ENCODE data around the gene CLEC18A. TPM values are rescaled to one million over a fixed set of nuclear protein-coding genes. Genes with fewer than 3 reads are reported as not detected.
"Not testable (repeated sequence)": the region's sequence is repeated elsewhere in the genome, so short reads cannot be mapped to it uniquely, and the experiment has no call there.

The CLEC18A gene
- 1 to 10 TPM in 1 of 2 donors, under 1 TPM in 1; 0.09 to 1.8 TPM for total RNA-seq

DNA sequence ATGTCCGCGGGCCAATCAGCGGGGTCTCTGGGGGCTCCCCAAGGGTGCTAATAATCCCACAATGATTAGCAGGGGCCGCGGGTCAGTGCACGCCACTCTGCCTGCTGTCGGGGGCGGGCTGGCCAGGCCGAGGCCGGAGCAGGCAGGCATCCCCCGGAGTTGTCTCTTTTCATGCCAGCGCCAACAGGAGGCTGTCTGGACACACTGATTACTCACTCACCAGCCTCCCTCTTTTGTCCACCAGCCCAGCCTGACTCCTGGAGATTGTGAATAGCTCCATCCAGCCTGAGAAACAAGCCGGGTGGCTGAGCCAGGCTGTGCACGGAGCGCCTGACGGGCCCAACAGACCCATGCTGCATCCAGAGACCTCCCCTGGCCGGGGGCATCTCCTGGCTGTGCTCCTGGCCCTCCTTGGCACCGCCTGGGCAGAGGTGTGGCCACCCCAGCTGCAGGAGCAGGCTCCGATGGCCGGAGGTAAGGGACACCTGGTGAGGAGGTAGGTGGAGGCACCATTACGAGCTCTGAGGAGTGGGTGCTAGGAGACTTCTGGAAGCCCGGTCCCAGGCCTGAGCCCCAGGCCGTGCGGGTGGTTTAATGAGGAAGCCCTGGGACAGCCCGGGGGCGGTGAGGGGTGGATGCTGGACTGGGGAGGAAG lies at the start of gene CLEC18A:
Gene CLEC18A (plus strand): TSS at position 318 of the 655 bp plus-strand sequence. CDS start 33 bp downstream, at position 351.
- not testable (repeated sequence) for H3K9me3 Mint-ChIP-seq; DNase-seq (ENCODE audit: low spot score in 2 of 2); H3K27ac Mint-ChIP-seq; H3K36me3 Mint-ChIP-seq
- ATAC-seq = peak in 1 of 2 donors; percentile 30

DNA sequence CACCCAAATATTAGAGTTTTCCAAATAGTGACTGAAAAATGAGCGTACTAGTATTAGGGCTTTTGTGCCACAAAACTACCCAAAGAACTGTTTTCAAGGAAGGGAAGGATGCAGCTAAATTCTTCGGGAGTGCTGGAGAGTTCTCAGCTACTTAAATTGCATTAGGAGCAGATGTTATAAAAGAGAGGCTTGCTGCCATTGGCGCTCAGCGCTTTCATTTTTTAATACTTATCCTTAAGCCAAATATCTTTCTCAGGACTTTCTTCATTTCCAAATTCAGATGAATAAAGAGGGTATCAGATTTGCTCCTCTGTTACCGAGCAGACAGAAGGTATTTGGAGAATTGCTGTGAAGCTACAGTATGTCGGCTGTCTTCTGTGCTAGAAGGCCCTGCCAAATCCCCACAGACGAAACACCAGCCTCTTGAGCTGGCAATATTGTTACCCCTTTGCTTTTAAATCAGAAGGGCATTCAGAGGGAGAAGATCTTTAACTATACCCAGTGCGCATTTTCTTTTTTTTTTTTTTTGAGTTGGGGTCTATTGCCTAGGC lies 47.2 kb upstream of the CLEC18A start:
- ATAC-seq = no peak
- no peak for DNase-seq (ENCODE audit: low spot score in 2 of 2)
- Mint-ChIP-seq H3K9me3 (no peaks in the 10 kb centered on the region), H3K27ac (no peak overlapping the region), H3K36me3 (no peaks in the 10 kb centered on the region)

DNA sequence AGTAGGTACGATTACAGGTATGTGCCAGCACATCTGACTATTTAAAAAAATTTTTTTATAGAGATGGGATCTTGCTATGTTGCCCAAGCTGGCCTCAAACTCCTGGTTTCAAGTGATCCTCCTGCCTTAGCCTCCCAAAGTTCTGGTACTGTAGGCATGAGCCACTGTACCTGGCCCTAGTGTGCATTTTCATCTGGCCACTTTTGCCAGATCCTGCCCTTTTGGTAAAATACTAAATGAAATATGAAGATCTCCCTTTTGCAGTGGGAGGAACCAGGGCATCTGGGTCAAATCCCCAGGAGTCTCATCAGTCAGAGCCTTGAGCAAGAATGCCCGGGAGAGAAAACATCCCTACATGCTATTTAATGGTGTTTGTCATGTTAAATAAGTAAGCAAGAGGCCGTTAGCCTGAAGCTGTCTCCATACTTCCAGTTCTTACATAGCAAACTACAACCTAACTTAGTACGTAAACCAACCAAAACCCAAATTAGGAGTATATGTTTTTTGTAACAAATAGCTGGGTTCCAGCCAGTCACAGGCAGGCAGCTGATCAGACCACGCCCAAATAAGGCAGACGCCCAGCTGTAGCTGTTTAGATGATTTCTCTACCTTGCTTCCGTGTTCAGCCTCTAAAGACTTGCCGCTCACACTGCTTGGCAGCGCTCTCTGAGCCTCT lies 46.5 kb upstream of the CLEC18A start:
- H3K27ac Mint-ChIP-seq = peak overlapping the region in 1 of 2 donors; percentile 60
- ATAC-seq = no peak
- no peaks in the 10 kb centered on the region for H3K9me3 Mint-ChIP-seq
- H3K36me3 Mint-ChIP-seq = no peaks in the 10 kb centered on the region
- no peak for DNase-seq (ENCODE audit: low spot score in 2 of 2)

DNA sequence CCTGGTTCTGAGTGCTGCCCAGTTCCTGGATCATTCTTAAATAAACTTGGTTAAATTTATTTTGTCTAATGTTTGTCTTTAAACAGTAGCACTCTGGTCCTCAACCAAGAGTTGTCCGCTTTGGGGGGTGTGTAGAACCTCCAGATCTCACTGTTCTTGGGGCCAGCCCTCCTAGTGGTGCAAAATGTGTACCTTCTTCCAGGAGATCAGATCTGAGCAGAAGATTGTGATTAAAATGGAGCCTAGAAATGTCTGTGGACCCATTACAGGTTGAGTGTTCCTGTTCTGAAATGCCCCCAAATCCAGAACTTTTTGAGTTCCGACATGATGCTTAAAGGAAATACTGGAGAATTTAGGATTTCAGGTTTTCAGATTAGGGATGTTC lies 46.0 kb upstream of the CLEC18A start:
- Mint-ChIP-seq H3K36me3 (no peaks in the 10 kb centered on the region), H3K9me3 (no peaks in the 10 kb centered on the region), H3K27ac (peak overlapping the region in 1 of 2 donors; percentile 60)
- DNase-seq (ENCODE audit: low spot score in 2 of 2) (no peak), ATAC-seq (no peak)

DNA sequence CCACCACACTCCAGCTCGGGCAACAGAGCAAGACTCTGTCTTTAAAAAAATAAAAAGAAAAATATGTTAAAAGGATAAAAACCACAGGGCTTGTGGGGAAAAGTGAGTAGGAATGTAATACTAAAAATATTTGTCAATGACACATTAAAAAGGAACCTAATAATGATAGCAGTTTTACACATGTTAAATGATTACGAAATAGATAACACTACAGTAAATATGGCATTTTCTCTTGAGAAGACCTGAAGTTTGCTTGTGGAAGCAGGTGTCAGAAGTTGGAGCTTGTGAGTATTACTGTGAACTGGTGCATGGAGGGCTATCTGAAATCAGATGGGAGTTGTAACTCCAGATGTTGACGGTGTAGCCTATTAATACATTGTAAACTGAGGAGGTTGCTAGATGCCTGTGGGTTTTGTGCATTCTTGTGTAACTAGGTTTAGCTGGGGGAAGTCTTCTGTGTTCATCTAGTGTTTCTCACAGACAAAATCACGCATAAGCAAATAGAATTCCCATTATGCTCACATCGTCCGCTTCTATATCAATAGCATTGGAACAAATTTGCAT lies 44.2 kb upstream of the CLEC18A start:
- no peaks in the 10 kb centered on the region for H3K36me3 Mint-ChIP-seq
- ATAC-seq (no peak), DNase-seq (ENCODE audit: low spot score in 2 of 2) (no peak)
- no peak overlapping the region for H3K27ac Mint-ChIP-seq
- H3K9me3 Mint-ChIP-seq = no peaks in the 10 kb centered on the region

DNA sequence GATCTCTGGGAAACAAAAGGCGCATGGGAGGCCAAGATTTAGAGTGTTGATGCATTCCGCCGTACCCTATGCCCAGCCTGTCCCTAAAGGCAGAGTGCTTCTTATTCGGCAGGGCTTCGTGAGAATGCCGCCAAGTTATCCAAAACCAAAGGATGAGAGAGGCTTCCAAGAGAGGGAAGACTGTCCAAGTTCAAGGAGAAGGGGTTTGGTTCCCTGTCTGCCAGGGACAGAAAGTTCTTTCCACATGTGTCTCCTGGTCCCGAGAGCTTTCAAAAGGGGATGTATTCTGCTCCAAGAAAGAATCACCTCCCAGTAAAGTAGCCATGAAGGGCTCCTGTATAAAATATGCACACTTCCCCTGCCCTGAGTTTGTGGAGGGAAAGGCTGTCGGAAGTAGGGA lies 42.1 kb upstream of the CLEC18A start:
- H3K36me3 Mint-ChIP-seq = no peaks in the 10 kb centered on the region
- no peak overlapping the region for H3K27ac Mint-ChIP-seq
- no peaks in the 10 kb centered on the region for H3K9me3 Mint-ChIP-seq
- ATAC-seq (no peak), DNase-seq (ENCODE audit: low spot score in 2 of 2) (no peak)

DNA sequence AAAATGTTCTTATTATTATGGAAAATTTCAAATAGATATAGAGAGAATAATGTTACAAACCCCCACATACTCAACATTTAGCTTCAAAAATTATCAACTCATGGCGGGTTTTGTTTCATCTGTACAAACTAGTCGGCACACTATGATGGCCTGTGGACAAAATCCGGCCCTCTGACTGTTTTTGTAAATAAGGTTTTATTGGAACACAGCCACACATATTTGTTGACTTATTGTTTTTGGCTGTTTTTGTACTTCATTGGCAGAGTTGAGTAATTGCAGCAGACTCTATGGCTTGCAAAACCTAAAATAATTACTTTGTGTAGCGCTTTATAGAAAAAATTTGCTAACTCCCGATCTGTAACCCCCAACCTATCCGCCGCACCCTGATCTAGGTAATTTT lies 41.4 kb upstream of the CLEC18A start:
- no peaks in the 10 kb centered on the region for H3K36me3 Mint-ChIP-seq
- no peak for DNase-seq (ENCODE audit: low spot score in 2 of 2)
- H3K9me3 Mint-ChIP-seq = no peaks in the 10 kb centered on the region
- no peak for ATAC-seq
- H3K27ac Mint-ChIP-seq = no peak overlapping the region

DNA sequence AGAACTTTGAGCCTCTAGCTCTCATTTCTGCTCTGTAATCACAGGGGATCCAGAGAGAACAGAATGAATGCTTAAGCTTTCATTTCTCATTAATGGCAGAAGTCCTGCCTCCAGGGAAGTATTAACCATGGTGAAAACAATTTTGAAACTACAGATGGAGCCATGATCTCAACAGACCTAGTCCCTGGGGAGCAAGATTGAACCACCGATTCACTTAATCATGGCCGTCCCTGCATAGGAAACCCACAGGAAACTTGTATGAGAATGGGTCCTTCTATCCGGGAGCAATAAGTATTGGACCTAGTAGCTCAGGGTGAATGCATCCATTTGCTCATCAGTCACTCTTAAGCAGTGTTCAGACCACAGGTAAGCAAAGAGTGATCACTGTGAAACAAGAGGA lies 40.2 kb upstream of the CLEC18A start:
- Mint-ChIP-seq H3K9me3 (no peaks in the 10 kb centered on the region), H3K27ac (peak overlapping the region in 1 of 2 donors; percentile 3), H3K36me3 (no peaks in the 10 kb centered on the region)
- ATAC-seq (no peak), DNase-seq (ENCODE audit: low spot score in 2 of 2) (no peak)

DNA sequence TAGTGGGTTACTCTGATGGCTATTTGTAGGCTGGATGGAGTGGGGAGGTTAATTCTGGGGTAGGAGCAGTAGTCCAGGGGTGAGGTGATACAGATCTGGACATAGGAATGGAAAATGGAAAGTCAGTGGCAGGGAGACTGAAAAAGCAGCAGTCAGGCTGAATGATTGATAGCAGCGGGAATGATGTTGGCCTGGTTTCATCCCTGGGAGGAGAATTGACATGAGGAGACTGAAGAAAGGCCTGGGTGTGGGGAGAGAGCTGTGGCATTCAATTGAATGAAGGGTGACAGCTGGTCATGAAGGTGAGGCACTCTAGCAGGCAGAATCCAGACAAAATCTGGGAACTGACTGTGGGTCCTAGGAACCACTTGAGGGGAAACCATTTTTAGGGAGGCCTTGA lies 34.7 kb upstream of the CLEC18A start:
- Mint-ChIP-seq H3K36me3 (no peaks in the 10 kb centered on the region), H3K27ac (peak overlapping the region in 1 of 2 donors; percentile 15), H3K9me3 (no peaks in the 10 kb centered on the region)
- ATAC-seq (no peak), DNase-seq (ENCODE audit: low spot score in 2 of 2) (no peak)

DNA sequence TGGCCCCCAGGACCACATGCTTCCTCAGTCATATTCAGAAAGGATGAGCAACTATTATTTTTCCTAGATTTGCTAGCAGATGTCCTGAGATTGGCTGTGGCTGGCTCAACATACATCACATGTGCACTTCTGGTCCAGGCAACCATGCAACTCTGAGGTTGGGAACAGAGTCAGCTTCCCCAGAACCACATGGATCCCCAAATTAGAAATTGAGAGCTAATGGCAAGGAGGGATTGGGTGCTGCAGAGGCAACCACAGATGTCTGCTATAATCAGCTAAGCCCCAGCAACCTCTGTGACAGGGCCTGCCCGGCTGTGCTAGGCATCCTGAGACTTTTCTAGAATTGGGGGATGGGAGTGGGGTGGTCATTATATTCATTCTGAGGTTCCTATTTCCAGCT lies 33.8 kb upstream of the CLEC18A start:
- DNase-seq (ENCODE audit: low spot score in 2 of 2) = no peak
- Mint-ChIP-seq H3K9me3 (no peaks in the 10 kb centered on the region), H3K36me3 (no peaks in the 10 kb centered on the region), H3K27ac (no peak overlapping the region)
- no peak for ATAC-seq

DNA sequence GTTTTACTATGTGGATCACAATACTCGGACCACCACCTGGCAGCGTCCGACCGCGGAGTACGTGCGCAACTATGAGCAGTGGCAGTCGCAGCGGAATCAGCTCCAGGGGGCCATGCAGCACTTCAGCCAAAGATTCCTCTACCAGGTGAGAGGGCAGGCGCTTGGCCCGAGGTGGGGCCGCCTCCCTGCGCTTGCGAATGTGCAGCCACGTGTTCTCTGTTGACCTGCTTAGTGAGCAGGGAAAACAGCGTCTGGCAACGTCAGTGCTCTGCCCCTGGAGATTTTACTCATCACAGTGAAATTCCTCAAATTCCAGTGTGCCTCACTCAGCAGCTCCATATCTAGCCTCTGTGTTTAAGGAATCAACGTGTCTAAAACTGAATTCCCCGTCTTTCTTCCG lies 33.4 kb upstream of the CLEC18A start:
- Mint-ChIP-seq H3K27ac (peak overlapping the region in 1 of 2 donors; percentile 3), H3K36me3 (no peaks in the 10 kb centered on the region), H3K9me3 (no peaks in the 10 kb centered on the region)
- DNase-seq (ENCODE audit: low spot score in 2 of 2) (no peak), ATAC-seq (no peak)

DNA sequence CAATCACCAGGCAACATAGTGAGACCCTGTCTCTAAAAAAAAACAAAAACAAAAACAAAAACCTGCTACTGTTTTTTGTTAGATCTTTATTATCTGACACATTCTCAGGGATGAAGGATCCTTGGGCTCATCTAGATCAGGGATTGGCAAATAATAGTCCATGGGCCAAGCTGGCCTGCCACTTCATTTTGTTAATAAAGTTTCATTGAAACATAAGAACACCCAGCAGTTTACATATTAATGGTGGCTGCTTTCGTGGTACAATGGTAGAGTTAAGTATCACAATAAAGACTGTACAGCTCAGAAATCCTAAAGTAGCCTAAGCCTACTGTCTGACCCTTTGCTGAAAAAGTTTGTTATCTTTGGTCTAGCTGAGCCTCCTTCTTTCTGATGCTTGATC lies 32.9 kb upstream of the CLEC18A start:
- DNase-seq (ENCODE audit: low spot score in 2 of 2) (no peak), ATAC-seq (no peak)
- Mint-ChIP-seq H3K36me3 (no peaks in the 10 kb centered on the region), H3K9me3 (no peaks in the 10 kb centered on the region), H3K27ac (peak overlapping the region in 1 of 2 donors; percentile 3)

DNA sequence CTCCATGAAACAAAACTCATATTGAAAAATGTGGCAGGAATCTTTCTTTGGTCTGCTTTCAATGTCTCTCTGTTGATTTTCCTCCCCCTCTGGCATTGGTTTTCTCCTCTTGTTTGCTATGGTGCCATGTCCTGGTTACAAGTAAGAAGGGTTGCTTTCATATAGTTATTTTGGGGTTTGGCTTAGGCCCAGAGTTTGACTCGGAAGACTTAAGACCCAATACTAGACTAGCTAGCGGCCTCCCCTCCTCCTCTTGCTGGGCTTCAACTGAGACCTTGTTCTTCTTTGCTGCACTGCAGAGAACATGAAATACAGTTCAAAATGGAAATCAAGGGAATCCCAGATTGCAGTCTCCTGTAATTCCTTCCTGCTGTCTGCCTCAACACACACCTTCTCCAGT lies 30.0 kb upstream of the CLEC18A start:
- no peak for ATAC-seq
- no peak overlapping the region for H3K27ac Mint-ChIP-seq
- no peaks in the 10 kb centered on the region for H3K9me3 Mint-ChIP-seq

DNA sequence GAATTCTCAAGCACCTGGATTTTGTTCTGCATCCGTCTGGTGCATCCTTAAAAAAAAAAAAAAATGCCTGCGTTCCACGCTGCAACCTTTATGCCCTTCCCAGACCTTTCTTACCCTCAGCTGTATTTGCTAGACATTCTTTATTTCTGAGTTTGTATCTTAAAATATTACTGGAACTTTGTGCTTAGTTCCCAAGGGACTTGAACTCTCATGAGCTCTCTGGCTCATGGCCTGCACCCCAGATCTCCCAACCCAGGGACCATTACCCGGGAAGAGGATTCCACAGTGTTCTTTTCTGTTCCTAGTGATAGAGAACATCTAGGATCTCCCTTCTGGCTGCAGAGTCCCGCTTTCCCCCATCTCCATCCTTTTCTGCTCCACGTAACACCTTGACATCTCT lies 28.9 kb upstream of the CLEC18A start:
- no peaks in the 10 kb centered on the region for H3K36me3 Mint-ChIP-seq

More for the DNA sequence above, 30.0 kb upstream of the CLEC18A start:
- no peaks in the 10 kb centered on the region for H3K36me3 Mint-ChIP-seq
- DNase-seq (ENCODE audit: low spot score in 2 of 2) = no peak

DNA sequence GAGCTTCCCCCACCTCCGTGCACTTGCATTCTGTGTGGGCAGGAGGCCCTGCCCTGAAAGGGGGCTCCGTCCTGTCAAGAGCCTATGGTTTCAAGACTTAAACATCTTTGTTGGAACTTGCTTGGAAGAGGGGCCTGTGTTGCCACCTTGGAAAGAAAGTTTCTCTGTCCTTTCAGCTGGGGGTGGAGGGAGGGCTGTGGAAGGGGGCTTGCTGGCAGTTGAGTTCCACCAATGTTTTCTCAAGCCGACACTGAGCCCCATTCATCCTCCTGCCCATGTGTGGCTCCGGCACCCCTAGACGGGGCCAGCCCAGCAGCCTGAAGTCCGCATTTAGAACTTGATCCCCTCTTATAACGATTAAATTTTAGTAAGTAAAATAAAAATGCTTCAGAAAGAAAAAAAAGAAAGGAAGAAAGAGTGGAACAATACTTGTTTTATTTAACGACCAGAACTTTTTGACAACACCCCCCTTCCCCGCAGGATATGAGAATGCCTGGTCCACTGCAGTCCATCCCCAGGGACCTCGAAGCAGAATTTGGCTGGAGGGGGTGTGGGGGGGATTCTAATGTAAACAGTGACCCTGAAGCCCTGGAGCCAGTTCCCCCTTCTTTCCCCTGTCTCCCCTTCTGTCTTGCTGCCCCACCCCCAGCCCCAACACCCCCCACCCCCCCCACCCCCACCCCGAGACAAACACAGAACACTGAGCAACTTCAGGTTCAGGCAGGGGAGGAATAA lies 26.9 kb upstream of the CLEC18A start:
- DNase-seq (ENCODE audit: low spot score in 2 of 2) = no peak
- Mint-ChIP-seq H3K9me3 (no peaks in the 10 kb centered on the region), H3K36me3 (no peaks in the 10 kb centered on the region), H3K27ac (no peak overlapping the region)
- no peak for ATAC-seq

More for the DNA sequence above, 28.9 kb upstream of the CLEC18A start:
- H3K27ac Mint-ChIP-seq = peak overlapping the region in 1 of 2 donors; percentile 19
- no peaks in the 10 kb centered on the region for H3K9me3 Mint-ChIP-seq
- DNase-seq (ENCODE audit: low spot score in 2 of 2) (no peak), ATAC-seq (no peak)

DNA sequence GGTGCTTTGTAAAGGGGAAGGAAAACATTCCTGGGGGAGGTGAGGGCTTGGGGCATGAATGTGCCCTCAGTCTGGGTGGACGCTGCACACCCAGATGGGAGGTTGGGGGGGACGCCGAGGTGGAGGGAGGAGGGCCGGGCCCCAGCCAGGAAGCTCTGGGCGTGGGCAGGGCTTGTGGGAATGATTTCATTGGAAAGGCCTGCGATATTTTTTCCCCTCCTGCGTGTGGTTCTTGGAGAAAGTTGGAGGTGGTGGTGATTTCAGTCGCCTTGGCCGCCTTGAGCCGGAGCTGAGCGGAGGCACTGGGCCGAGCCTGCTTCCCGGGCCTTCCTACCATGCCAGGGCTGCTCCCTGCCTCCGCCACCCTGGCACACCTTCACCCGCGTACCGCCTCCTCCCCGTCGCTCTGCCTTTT lies 26.4 kb upstream of the CLEC18A start:
- Mint-ChIP-seq H3K9me3 (no peaks in the 10 kb centered on the region), H3K36me3 (no peaks in the 10 kb centered on the region), H3K27ac (peak overlapping the region in 1 of 2 donors; percentile 46)
- ATAC-seq (no peak), DNase-seq (ENCODE audit: low spot score in 2 of 2) (no peak)

DNA sequence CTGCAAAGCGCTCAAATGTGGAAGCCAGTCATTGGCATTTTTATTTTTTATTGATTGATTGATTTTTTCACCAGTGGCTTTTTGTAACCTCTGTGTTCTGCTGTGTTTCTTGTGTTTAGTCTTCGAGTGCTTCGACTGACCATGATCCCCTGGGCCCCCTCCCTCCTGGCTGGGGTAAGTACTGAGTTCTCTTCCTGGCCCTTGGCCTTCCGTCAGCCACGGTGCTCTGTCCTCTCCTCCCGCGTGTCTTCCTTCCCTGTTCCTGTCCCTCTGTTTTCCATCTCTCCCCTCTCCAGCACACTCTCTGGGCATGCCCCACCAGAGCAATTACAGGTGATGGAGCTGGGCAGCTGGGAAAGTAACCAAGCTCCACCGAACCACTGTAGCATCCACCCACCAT lies 25.8 kb upstream of the CLEC18A start:
- Mint-ChIP-seq H3K36me3 (no peaks in the 10 kb centered on the region), H3K27ac (peak overlapping the region in 1 of 2 donors; percentile 46)
- no peak for ATAC-seq

More for the DNA sequence above, 25.8 kb upstream of the CLEC18A start:
- DNase-seq (ENCODE audit: low spot score in 2 of 2) = no peak
- no peaks in the 10 kb centered on the region for H3K9me3 Mint-ChIP-seq
